Mammary epithelial cell (primary cell): ENCODE results near the gene RNF121.

Experiments
- CTCF ChIP-seq, 2 donors: IDR thresholded peaks in 1 of 2; conservative IDR thresholded peaks in 1 of 2; 2 replicates each; pipeline ENCODE4 v1.5.1; 2011 to 2012; ENCODE audit warnings: inconsistent platforms in 2 of 2, low read length in 2 of 2, mild to moderate bottlenecking in 2 of 2, control low read depth in 1 of 2, low read depth in 1 of 2; ENCODE audit not compliant: insufficient read depth in 1 of 2; ENCODE audit errors: extremely low read depth in 1 of 2
- EZH2 ChIP-seq: IDR thresholded peaks from 2 replicates; pipeline ENCODE4 v1.6.1; 2012; ENCODE audit warnings: low read length, inconsistent platforms, borderline replicate concordance

DNA sequence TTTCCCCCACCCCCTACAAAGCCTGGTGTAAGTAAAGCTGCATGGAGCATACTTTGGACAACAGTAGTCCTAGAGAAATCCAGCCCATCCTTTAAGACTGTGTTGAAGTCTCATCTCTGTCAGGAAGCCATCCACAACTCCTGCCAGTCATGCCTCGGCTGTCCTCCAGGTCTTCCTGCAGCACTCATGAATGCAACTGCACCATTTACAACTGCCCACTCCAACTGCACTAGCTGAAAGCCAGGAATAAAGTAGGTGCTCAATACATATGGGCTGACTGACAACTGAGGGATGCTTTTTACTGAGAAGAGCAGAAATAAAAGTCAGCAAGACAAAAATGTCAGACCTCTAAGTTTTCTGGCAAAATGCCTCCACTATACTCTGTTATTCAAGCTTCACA, 97.2 kb downstream of the RNF121 start:
- TF ChIP-seq CTCF (conservative IDR thresholded peaks at IDR 0.05 in 1 of 2, IDR thresholded peaks at IDR 0.05 in 1 of 2; ENCODE audit: extremely low read depth in 1 of 2, insufficient read depth in 1 of 2, low read depth in 1 of 2, low read length in 2 of 2) (no peak), EZH2 (no peak)
